Mesenchymal stem cell (in vitro differentiated cells and primary cell): Measurements from ENCODE around the gene NR2F1.

ENCODE experiments used
- DNase-seq: peaks from one replicate; pipeline ENCODE4 v3.0.0-alpha.2; 2013
- H2AFZ ChIP-seq: one replicate; pipeline ENCODE4 v1.6.1; 2013; ENCODE audit warnings: low read depth, mild to moderate bottlenecking, control low read depth, inconsistent platforms, low read length, moderate library complexity
- H2AK5ac ChIP-seq: 2 replicates; pipeline ENCODE4 v1.6.1; 2013; ENCODE audit warnings: low read length, moderate library complexity, mild to moderate bottlenecking, inconsistent platforms; ENCODE audit not compliant: severe bottlenecking
- H2BK120ac ChIP-seq: one replicate; pipeline ENCODE4 v1.6.1; 2013; ENCODE audit warnings: low read depth, mild to moderate bottlenecking, inconsistent platforms, low read length, moderate library complexity
- H2BK12ac ChIP-seq, 2 experiments: one replicate each; pipeline ENCODE4 v1.6.1; 2013; ENCODE audit warnings: inconsistent platforms in 2 of 2, low read length in 2 of 2, mild to moderate bottlenecking in 2 of 2, moderate library complexity in 2 of 2, control low read depth in 1 of 2
- H2BK15ac ChIP-seq: one replicate; pipeline ENCODE4 v1.6.1; 2013; ENCODE audit warnings: mild to moderate bottlenecking, low read depth, inconsistent platforms; ENCODE audit not compliant: poor library complexity, severe bottlenecking
- H2BK5ac ChIP-seq: 2 replicates; pipeline ENCODE4 v1.6.1; 2013; ENCODE audit warnings: low read depth, mild to moderate bottlenecking, low read length, control low read depth, inconsistent platforms; ENCODE audit not compliant: poor library complexity, severe bottlenecking
- H3K14ac ChIP-seq, 2 experiments: one replicate each; pipeline ENCODE4 v1.6.1; 2013; ENCODE audit warnings: inconsistent platforms in 2 of 2, low read length in 2 of 2, control low read depth in 1 of 2, mild to moderate bottlenecking in 1 of 2, moderate library complexity in 1 of 2
- H3K18ac ChIP-seq, 2 experiments: one replicate each; pipeline ENCODE4 v1.6.1; 2013; ENCODE audit warnings: inconsistent platforms in 2 of 2, low read length in 2 of 2, control low read depth in 1 of 2, low read depth in 1 of 2, mild to moderate bottlenecking in 1 of 2
- H3K23ac ChIP-seq, 2 experiments: one replicate each; pipeline ENCODE4 v1.6.1; 2013; ENCODE audit warnings: inconsistent platforms in 2 of 2, low read length in 2 of 2, mild to moderate bottlenecking in 2 of 2, moderate library complexity in 2 of 2, control low read depth in 1 of 2
- H3K27ac ChIP-seq: 2 replicates; pipeline ENCODE4 v1.5.1; 2013; ENCODE audit warnings: mild to moderate bottlenecking, moderate library complexity, low read length, control low read depth, inconsistent platforms; ENCODE audit not compliant: poor library complexity, severe bottlenecking
- H3K27me3 ChIP-seq, 2 experiments: 2 replicates each; pipeline versions ENCODE4 v1.6.1 to v1.7.0; 2013; ENCODE audit warnings: low read length in 2 of 2, mild to moderate bottlenecking in 2 of 2, moderate library complexity in 2 of 2, control low read depth in 1 of 2, inconsistent platforms in 1 of 2; ENCODE audit not compliant: control insufficient read depth in 1 of 2, insufficient read depth in 1 of 2
- H3K36me3 ChIP-seq, 2 experiments: 2 replicates each; pipeline versions ENCODE4 v1.6.1 to v1.7.0; 2013; ENCODE audit warnings: low read length in 2 of 2, control low read depth in 1 of 2, inconsistent platforms in 1 of 2, low read depth in 1 of 2, mild to moderate bottlenecking in 1 of 2; ENCODE audit not compliant: insufficient read depth in 2 of 2, control insufficient read depth in 1 of 2
- H3K4ac ChIP-seq, 2 experiments: one replicate each; pipeline ENCODE4 v1.6.1; 2013; ENCODE audit warnings: inconsistent platforms in 2 of 2, low read length in 2 of 2, mild to moderate bottlenecking in 2 of 2, moderate library complexity in 2 of 2, control low read depth in 1 of 2, low read depth in 1 of 2
- H3K4me1 ChIP-seq: 2 replicates; pipeline ENCODE4 v1.6.1; 2013; ENCODE audit warnings: low read depth, low read length, control low read depth; ENCODE audit not compliant: control insufficient read depth, insufficient read depth
- H3K4me2 ChIP-seq: 2 replicates; pipeline ENCODE4 v1.6.1; 2013; ENCODE audit warnings: low read length, mild to moderate bottlenecking, inconsistent platforms; ENCODE audit not compliant: poor library complexity, severe bottlenecking
- H3K4me3 ChIP-seq, 2 experiments: 2 replicates each; pipeline versions ENCODE4 v1.5.1 to v1.7.0; 2013; ENCODE audit warnings: low read length in 2 of 2, mild to moderate bottlenecking in 2 of 2, control low read depth in 1 of 2, low read depth in 1 of 2; ENCODE audit not compliant: insufficient read depth in 1 of 2
- H3K79me1 ChIP-seq: replicated peaks from 2 replicates; pipeline ENCODE4 v1.6.1; 2013; ENCODE audit warnings: mild to moderate bottlenecking, control low read depth, low read length, inconsistent platforms; ENCODE audit not compliant: poor library complexity, severe bottlenecking
- H3K9ac ChIP-seq: 2 replicates; pipeline ENCODE4 v1.7.0; 2013; ENCODE audit warnings: mild to moderate bottlenecking, low read length, moderate library complexity
- H3K9me3 ChIP-seq: 2 replicates; pipeline ENCODE4 v1.7.0; 2013; ENCODE audit warnings: mild to moderate bottlenecking, low read length; ENCODE audit not compliant: control insufficient read depth
- H4K8ac ChIP-seq: one replicate; pipeline ENCODE4 v1.6.1; 2013; ENCODE audit warnings: inconsistent platforms, mild to moderate bottlenecking, low read length, moderate library complexity
- H4K91ac ChIP-seq: one replicate; pipeline ENCODE4 v1.6.1; 2013; ENCODE audit warnings: mild to moderate bottlenecking, low read length, inconsistent platforms
- WGBS: methylation state at CpG from one replicate; pipeline ENCODE4 v1.1.7; 2013; ENCODE audit warnings: mixed read lengths; 5-methylcytosine and 5-hydroxymethylcytosine counted together

Gene NR2F1

DNA sequence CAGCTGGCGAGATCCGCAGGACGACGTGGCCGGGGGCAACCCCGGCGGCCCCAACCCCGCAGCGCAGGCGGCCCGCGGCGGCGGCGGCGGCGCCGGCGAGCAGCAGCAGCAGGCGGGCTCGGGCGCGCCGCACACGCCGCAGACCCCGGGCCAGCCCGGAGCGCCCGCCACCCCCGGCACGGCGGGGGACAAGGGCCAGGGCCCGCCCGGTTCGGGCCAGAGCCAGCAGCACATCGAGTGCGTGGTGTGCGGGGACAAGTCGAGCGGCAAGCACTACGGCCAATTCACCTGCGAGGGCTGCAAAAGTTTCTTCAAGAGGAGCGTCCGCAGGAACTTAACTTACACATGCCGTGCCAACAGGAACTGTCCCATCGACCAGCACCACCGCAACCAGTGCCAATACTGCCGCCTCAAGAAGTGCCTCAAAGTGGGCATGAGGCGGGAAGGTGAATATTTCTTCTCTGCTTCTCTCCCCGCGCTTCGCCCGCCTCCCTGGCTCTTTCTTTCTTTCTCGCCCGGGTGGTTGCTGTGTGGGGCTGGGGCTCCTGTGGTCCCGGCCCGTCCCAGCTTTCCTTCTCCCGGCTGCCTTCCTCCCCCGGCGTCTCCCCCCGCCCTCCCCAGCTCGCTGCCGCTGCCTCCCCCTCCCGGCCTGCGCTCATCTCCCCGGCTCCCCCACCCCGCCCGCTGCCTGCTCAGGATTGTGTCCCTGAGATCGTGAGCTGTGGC, 2.2 kb downstream of the NR2F1 start:
- Histone ChIP-seq H2BK15ac (peak overlapping the region; percentile 15), H3K9me3 (no peaks in the 10 kb centered on the region), H2AFZ (no peak overlapping the region), H2BK12ac (peak overlapping the region; percentile 5 to 75), H3K4me1 (peaks cover 23% of the 10 kb centered on the region), H3K4me3 (peak overlapping the region; percentile 72 to 92), H3K79me1 (no peaks in the 10 kb centered on the region), H3K23ac (peak overlapping the region; percentile 81 to 100), H2BK120ac (peak overlapping the region; percentile 99), H3K27ac (no peak overlapping the region), H3K9ac (peak overlapping the region; percentile 83), H4K91ac (peak overlapping the region; percentile 90), H4K8ac (peak overlapping the region; percentile 94), H2AK5ac (no peak overlapping the region), H3K4ac (peak overlapping the region; percentile 89 to 92), H2BK5ac (no peak overlapping the region), H3K27me3 (peaks cover 0 to 25% of the 10 kb centered on the region in 2 experiments), H3K4me2 (peak overlapping the region; percentile 88), H3K36me3 (peaks cover 2 to 4% of the 10 kb centered on the region in 2 experiments), H3K18ac (peak overlapping the region; percentile 82 to 90), H3K14ac (peak overlapping the region; percentile 81 to 92)
- peak; percentile 29 for DNase-seq
- WGBS: 0% methylated on average over 48 of the region's 70 CpGs

DNA sequence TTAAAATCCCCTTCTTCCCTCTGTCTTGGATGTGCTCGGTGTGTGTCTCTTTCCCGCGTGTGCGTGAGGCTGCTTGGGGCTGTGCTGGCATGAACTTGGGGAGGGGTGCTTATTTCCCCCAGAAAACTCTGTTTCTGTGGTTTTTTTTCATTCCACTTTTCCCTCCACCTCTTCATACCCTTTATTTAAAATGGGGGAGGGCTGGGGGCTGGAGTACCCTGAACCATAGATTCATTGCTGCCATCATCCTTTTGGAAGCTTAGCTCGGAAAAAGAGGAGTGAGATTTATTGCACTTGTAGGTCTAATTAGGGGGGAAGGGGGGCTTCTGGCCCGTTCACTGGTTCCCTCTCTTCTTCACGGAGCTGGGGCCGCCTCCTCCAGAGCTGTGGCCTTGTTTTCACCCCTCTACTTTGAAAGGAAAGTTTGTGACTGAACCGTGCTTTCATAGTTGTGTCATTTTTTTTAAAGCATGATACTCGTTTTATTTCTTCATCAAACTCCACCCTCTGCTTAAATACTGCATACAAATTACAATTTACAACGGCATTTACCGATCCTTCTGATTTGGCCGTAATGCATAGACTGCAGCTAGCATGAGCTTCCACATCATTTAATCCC, 2.9 kb downstream of the NR2F1 start:
- H3K18ac ChIP-seq: peak overlapping the region; percentile 76 to 82
- 4% methylated on average over 9 of the region's 13 CpGs for WGBS

DNA sequence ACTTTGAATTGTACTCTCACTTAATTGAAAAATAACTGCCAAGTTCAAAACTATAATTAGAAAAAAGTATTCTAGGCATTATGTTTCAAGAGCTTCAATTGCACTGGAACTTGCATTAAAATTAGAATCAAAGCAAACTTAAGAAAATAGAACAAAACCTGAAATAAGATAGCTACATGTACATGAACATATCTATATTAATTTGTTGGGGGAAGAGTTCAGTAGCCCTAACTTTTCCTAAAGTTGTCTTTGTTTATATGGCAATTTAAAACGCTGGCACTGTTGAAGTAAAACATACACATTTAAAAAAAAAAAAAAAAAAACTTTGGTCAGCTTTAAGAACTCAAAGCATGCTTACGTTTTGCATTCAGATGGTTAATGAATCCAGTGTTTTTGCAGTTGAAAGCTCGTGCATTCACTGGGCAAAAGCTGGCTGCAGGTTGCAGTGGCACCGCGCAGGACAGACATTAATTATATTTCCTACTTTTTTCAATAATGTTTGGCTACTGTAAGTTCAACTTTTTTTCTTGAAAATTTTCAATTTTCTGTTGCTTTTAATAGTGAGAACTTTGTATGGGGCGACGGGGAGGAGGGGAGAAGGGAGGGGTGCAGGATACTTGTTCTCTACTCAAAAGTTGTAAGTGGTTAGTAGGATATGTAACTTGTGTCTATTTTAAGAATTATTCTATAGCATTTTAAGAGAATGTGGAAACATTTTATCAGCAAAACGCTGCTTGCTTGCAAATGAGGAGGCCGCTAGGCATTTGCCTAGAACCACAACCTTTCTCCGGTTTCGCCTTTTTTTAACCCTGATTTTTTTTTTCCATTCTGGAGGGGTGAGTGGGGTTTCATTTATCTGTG, 3.9 kb downstream of the NR2F1 start:
- Histone ChIP-seq H4K8ac (no peak overlapping the region), H3K4me3 (no peak overlapping the region), H2AFZ (no peak overlapping the region), H2AK5ac (no peak overlapping the region), H2BK5ac (no peak overlapping the region), H3K36me3 (peaks cover 2 to 4% of the 10 kb centered on the region in 2 experiments), H3K27me3 (peaks cover 0 to 25% of the 10 kb centered on the region in 2 experiments), H3K4ac (peak overlapping the region; percentile 3 to 72), H3K27ac (peak overlapping the region; percentile 46), H4K91ac (no peak overlapping the region), H3K4me2 (peak overlapping the region; percentile 36), H3K79me1 (no peaks in the 10 kb centered on the region), H3K14ac (no peak overlapping the region), H3K18ac (peak overlapping the region in 1 of 2 experiments; percentile 99), H3K9me3 (no peaks in the 10 kb centered on the region), H2BK12ac (no peak overlapping the region), H2BK15ac (no peak overlapping the region), H3K4me1 (peaks cover 20% of the 10 kb centered on the region), H2BK120ac (peak overlapping the region; percentile 11), H3K23ac (peak overlapping the region in 1 of 2 experiments; percentile 99), H3K9ac (peak overlapping the region; percentile 75)
- DNase-seq: peak; percentile 50
- WGBS: 51% methylated on average over 9 of the region's 11 CpGs

More for the DNA sequence above, 2.9 kb downstream of the NR2F1 start:
- Histone ChIP-seq H3K9me3 (no peaks in the 10 kb centered on the region), H3K27ac (no peak overlapping the region), H3K14ac (peak overlapping the region in 1 of 2 experiments; percentile 43), H2BK5ac (no peak overlapping the region), H2AK5ac (no peak overlapping the region), H3K4me2 (peak overlapping the region; percentile 36), H3K27me3 (peaks cover 0 to 25% of the 10 kb centered on the region in 2 experiments), H4K91ac (no peak overlapping the region), H4K8ac (no peak overlapping the region), H2BK15ac (peak overlapping the region; percentile 40), H3K79me1 (no peaks in the 10 kb centered on the region), H2AFZ (no peak overlapping the region), H3K4me1 (peaks cover 20% of the 10 kb centered on the region), H3K9ac (peak overlapping the region; percentile 75), H3K23ac (peak overlapping the region in 1 of 2 experiments; percentile 81), H3K4ac (peak overlapping the region in 1 of 2 experiments; percentile 54), H3K4me3 (peak overlapping the region; percentile 72 to 77), H2BK12ac (peak overlapping the region in 1 of 2 experiments; percentile 8), H2BK120ac (peak overlapping the region; percentile 99), H3K36me3 (peaks cover 2 to 4% of the 10 kb centered on the region in 2 experiments)
- peak; percentile 63 for DNase-seq
